Neutrophil (primary cell): ENCODE results near the gene MINDY1.

ENCODE experiments used
- H3K27ac ChIP-seq: fragments of 200-600 bp; sonication (generic); 2 replicates; pipeline ENCODE4 v1.5.1; 2016; ENCODE audit warnings: mild to moderate bottlenecking, moderate library complexity
- H3K27me3 ChIP-seq: fragments of 200-600 bp; sonication (generic); 2 replicates; pipeline ENCODE4 v1.6.0; 2016; ENCODE audit warnings: mild to moderate bottlenecking
- H3K36me3 ChIP-seq: fragments of 200-600 bp; sonication (generic); 2 replicates; pipeline ENCODE4 v1.5.1; 2017
- H3K4me1 ChIP-seq, 2 experiments: fragments of 200-600 bp in 1 of 2; sonication (generic) in 1 of 2; 1 replicate in 1 of 2; 2 replicates in 1 of 2; pipeline versions ENCODE4 v1.5.1 to v1.6.1; 2013 to 2016; ENCODE audit warnings: low read depth in 1 of 2, low read length in 1 of 2, mild to moderate bottlenecking in 1 of 2, moderate library complexity in 1 of 2; ENCODE audit not compliant: control insufficient read depth in 1 of 2, insufficient read depth in 1 of 2
- H3K4me3 ChIP-seq, 2 experiments: fragments of 200-600 bp in 1 of 2; sonication (generic) in 1 of 2; 1 replicate in 1 of 2; 2 replicates in 1 of 2; pipeline ENCODE4 v1.5.1; 2013 to 2016; ENCODE audit warnings: low read depth in 1 of 2, low read length in 1 of 2, mild to moderate bottlenecking in 1 of 2, moderate library complexity in 1 of 2
- H3K9me3 ChIP-seq: fragments of 200-600 bp; sonication (generic); 2 replicates; pipeline ENCODE4 v1.5.1; 2016
- TF ChIP-seq, protein P1 (sequence below): fragments of 200-600 bp; sonication (generic); IDR thresholded peaks from 2 replicates; pipeline ENCODE4 v1.5.1; 2016; ENCODE audit warnings: antibody characterized with exemption

MINDY1 gene

DNA sequence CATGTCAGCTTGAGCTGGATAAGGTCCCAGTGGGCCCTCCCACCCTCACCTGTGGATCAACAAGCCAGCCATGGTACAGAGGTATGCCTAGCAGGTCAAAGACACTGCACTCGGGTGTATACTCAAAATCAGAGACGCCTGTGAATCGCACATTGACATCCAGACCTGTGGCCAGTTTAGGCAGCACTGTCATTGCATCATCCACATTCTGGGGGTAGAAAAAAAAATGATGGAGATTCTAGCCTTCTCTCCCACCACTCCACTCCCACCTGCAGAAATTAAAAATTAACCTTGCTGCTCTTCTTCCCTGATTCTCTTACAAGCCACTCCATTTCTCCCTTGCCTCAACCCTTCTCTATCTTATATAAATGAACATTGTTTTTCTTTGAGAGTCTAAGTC is 6.3 kb downstream of the MINDY1 start:
- Histone ChIP-seq H3K36me3 (peaks cover 62% of the 10 kb centered on the region), H3K4me3 (peak overlapping the region in 1 of 2 experiments; percentile 90), H3K9me3 (no peaks in the 10 kb centered on the region), H3K4me1 (peaks cover 59 to 66% of the 10 kb centered on the region in 2 experiments), H3K27me3 (no peaks in the 10 kb centered on the region), H3K27ac (peak overlapping the region; percentile 96)
- TF ChIP-seq, protein P1, sequence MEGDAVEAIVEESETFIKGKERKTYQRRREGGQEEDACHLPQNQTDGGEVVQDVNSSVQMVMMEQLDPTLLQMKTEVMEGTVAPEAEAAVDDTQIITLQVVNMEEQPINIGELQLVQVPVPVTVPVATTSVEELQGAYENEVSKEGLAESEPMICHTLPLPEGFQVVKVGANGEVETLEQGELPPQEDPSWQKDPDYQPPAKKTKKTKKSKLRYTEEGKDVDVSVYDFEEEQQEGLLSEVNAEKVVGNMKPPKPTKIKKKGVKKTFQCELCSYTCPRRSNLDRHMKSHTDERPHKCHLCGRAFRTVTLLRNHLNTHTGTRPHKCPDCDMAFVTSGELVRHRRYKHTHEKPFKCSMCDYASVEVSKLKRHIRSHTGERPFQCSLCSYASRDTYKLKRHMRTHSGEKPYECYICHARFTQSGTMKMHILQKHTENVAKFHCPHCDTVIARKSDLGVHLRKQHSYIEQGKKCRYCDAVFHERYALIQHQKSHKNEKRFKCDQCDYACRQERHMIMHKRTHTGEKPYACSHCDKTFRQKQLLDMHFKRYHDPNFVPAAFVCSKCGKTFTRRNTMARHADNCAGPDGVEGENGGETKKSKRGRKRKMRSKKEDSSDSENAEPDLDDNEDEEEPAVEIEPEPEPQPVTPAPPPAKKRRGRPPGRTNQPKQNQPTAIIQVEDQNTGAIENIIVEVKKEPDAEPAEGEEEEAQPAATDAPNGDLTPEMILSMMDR: no peak

DNA sequence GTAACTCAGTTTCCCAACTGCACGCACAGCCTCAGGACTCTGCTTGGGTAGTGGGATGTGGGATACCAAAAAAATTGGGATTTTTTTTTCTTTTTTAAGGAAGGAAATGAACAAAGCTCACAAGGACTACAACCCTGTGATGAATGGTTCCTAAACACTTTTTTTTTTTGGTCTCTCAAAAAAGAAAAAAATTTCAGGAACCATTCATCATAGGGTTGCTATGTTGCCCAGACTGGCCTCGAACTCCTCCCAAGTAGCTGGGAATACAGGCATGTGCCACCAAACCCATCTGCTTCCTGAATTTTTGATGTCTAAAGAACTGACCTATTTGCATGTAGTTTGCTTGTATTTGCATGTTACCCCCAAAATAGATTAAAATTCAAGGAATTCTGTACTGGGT is 6.8 kb downstream of the MINDY1 start:
- peak overlapping the region; percentile 96 for H3K27ac ChIP-seq
- TF ChIP-seq, protein P1: no peak
- peaks cover 67% of the 10 kb centered on the region for H3K36me3 ChIP-seq

DNA sequence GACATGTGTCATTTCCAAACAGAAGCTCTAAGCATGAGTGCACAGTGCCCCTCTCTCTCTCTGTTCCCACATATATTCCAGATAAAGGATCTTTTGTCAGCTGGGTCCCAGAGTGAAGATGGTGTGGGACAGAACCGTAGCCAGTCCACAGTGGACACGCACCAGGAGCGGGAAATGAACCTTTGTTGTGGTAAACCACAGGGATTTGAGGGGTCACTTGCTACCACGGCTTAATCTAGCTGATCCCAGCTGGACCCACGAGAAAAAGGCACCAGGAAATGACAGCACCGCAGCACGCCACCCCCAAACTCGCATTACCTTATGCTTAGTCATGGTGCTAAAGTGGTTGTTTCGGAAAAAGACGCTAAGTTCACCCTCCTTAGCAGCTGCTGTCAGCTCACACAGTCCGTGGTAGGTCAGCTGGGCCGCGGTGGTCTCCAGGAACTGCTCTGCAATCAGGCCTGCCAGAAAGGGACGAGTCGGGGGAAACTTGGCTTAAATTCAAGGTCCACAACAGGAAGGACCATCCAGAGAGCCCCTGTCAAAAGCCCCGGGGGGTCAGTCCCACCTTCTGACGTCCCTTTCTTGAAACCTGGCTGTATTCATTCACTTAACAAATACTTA is 7.5 kb downstream of the MINDY1 start:
- peaks cover 75% of the 10 kb centered on the region for H3K36me3 ChIP-seq
- no peaks in the 10 kb centered on the region for H3K27me3 ChIP-seq
- peak overlapping the region; percentile 16 to 17 for H3K4me3 ChIP-seq
- H3K27ac ChIP-seq: peak overlapping the region; percentile 96
- no peaks in the 10 kb centered on the region for H3K9me3 ChIP-seq
- TF ChIP-seq, protein P1: no peak
- H3K4me1 ChIP-seq: peaks cover 54 to 55% of the 10 kb centered on the region in 2 experiments

More for the DNA sequence above, 6.8 kb downstream of the MINDY1 start:
- Histone ChIP-seq H3K4me1 (peaks cover 59 to 61% of the 10 kb centered on the region in 2 experiments), H3K27me3 (no peaks in the 10 kb centered on the region), H3K9me3 (no peaks in the 10 kb centered on the region), H3K4me3 (peak overlapping the region in 1 of 2 experiments; percentile 90)

DNA sequence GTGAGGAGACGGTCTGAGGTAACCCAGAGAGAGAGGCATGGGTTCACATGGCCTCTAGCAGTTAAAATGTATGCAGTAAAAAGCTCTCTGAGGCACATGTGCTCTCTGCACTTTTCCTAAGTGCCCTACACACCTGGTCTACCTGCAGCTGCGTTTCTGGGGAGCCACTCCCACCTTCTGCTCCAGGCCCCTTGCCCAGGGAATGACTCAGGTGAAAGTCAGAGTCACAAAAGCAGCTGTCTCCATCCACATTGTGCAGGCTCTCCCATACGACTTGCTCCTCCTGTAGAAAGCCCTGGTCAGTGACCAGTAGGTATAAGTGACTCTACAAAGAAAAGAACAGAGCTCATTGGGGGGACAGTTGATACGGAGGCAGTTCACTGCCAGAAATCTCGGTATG is 8.8 kb downstream of the MINDY1 start:
- H3K27me3 ChIP-seq: no peaks in the 10 kb centered on the region
- H3K9me3 ChIP-seq: no peaks in the 10 kb centered on the region
- H3K27ac ChIP-seq: peak overlapping the region; percentile 96
- no peak overlapping the region for H3K4me3 ChIP-seq
- H3K36me3 ChIP-seq: peaks cover 80% of the 10 kb centered on the region
- TF ChIP-seq, protein P1: no peak
- H3K4me1 ChIP-seq: peaks cover 42 to 44% of the 10 kb centered on the region in 2 experiments

DNA sequence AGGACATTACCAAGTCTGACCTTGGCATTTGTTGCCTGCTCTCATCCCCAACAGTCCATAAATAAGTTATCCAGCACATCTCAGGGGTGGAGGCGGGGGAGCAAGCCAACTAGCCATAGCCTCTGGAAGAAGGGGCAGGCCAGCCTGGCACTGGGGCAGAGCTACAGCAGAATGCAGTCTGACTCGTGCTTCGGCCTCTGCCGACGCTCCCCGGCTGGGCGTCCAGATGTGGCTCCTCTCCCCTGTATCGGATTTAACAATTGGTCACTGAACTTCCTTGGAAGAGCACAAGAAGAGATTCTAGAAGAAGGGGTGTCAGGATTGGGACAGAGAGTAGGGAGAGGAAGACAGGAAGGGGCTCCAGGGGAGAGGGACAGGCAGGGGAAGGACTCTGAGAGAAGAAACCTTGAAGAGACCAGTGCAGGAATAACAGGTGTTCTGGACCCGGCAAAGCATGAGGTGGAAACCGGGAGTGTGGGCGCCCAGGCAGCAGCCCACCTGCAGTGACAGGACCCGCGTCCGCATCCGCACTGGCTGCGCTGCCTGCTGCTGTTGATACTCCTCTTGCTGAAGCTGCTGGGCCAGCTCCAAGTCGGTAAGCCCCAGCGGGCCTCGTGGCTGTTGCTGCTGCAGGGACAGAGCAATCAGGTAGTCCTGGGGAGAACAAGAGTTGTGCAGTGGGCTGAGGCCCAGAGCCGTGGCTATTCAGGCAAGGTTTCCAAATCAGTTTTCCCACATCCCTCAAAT is 9.4 kb downstream of the MINDY1 start:
- H3K4me1 ChIP-seq: peaks cover 36 to 37% of the 10 kb centered on the region in 2 experiments
- H3K9me3 ChIP-seq: no peaks in the 10 kb centered on the region
- H3K4me3 ChIP-seq: no peak overlapping the region
- TF ChIP-seq, protein P1: no peak
- no peaks in the 10 kb centered on the region for H3K27me3 ChIP-seq
- H3K27ac ChIP-seq: peak overlapping the region; percentile 96
- H3K36me3 ChIP-seq: peaks cover 80% of the 10 kb centered on the region
